ENCODE measurements around the gene RAI1.

RAI1 gene

DNA sequence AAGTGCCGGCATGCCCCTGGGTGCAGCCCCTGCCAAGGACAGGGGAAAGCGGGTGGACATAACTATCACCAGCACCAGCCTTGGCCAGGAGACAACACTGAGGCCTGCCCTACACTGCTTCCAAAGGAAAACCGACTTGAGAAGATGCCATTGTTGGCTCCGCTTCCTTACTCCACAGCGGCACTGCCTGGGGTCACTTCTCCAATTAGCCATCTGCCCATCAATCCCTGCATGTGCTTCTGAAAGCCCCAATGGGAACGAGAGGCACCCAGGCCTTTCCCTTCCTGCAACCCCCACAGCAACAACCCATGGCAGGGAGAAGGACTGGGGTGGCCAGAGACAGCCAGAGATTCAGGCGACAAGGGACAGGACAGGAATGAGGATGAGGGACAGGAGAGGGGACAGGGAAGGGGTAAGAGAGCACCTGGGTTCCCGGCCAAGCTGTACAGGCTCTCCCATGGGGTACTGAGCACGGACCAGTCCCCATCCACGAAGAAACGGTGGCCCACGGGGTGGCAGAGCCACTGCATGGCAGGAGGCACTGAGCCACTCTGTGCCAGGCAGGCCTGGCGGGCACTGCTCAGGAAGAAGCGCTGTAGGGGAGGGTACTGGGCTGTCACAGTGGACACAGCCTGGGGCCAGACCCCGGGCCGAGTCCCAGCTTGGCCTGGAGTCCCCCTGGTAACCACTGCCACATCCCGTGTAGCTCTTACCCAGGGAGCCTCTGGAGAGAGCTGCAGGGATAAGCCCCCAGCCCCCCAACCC, 134.4 kb downstream of the RAI1 start:
- peak; percentile 56 for DNase-seq (ENCODE audit: low spot score)

- DNase-seq (ENCODE audit: low spot score): no peak
These were observed 135.1 kb downstream of the RAI1 start for GRCh38 chr17:17816240-17816814.

GRCh38 chr17:17816831-17817551, 135.7 kb downstream of the RAI1 start:
- no peak for DNase-seq (ENCODE audit: low spot score)

DNA sequence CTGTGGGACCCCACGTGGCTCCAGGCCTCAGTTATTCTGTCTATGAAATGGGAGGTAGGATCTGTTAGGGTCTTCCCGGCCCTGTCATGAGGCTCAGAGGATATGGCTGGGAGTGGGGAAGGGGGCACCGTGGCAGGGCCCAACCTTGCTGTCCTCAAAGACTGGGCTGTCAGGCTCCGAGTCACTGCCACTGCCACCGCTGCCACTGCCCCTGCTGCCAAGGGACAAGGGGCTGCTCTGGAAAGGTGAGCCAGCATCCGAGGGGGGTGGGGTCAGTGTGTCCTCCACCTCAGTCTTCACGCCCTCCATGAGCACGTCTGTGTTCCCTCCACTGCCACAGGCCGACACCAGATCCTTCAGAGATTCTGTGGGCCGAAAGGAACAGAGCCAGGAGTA, 136.3 kb downstream of the RAI1 start:
- no peak for DNase-seq (ENCODE audit: low spot score)

GRCh38 chr17:17818088-17818526, 136.8 kb downstream of the RAI1 start:
- no peak for DNase-seq (ENCODE audit: low spot score)

DNA sequence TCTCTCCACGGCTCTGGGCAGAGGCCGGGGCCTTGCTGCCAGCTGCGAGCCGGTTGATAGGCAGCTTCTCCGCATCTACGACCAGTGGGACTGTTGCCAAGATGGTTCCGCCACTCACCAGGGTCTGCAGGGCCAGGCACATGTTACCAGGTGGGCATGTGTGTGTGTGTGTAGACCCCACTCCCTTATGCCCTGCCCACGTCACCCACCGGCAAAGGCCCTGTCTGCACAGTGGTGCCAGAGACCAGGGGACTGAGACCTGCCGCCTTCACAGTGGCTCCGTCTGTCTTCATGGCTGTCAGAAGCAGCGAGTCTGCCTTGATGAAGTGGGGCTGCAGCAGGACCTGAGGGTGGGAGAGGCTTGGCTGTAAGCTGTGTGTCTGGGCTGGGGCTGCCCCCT, 137.9 kb downstream of the RAI1 start:
- no peak for DNase-seq (ENCODE audit: low spot score)

DNA sequence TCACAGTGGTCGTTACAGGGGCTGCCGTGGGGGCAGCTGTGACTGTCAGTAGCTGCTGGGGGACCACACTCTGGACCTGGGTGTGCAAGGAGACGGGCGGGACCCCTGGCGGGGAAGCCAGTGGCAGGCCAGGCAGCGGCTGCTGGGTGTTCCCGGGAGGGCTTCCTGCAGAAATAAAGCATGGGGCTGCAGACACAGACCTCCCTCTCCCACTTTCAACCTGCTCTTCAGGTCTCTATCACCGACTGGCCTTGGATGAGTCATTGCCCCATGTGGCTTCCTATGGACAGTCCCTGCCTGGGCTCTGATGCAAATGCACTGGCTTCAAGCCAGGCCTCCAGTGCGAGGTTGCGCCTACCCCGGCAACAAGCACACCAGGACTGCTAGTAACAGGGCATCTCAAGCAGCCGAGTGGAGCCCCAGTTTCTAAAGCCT, 138.3 kb downstream of the RAI1 start:
- peak; percentile 74 for DNase-seq (ENCODE audit: low spot score)

DNA sequence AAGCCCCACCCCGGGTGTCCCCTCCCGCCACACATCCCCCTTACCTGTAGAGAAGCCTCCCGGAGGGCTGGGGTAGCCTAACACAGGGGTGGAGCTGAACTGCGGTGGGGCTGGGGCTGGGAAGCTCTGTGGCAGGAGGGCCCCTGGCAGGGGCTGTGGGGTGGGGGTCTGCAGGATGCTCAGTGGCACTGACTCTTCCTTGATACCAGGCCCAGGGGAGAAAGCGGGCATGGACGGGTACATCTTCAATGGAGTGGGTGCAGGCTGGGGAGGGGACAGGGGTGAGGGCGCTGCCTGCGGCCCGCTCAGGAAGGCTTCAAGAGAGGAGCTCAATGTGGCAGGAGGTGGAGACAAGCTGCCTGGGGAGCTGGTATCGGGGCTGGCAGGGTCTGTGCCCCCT, 138.8 kb downstream of the RAI1 start:
- DNase-seq (ENCODE audit: low spot score): no peak

GRCh38 chr17:17820463-17821158, 139.4 kb downstream of the RAI1 start:
- peak; percentile 70 for DNase-seq (ENCODE audit: low spot score)

DNA sequence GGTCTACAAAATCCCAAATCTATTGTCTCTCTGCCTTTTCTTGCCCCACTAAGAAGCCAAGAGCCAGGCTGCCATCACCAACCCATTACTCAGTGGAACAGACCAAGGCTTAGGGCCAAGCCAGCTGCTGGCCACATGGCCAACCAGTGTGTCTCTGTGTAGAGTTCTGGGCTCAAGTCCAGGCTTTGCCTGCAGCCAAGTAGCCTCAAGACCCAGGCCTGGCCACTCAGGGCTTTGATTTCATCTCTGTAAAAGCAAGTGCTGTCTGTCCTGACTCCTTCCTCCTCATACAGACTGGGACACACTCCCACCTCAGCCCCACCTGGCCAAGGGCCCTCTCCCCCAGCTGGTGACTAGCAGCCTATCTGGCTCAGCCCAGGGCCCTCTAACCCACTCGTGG, 140.9 kb downstream of the RAI1 start:
- peak; percentile 98 for DNase-seq (ENCODE audit: low spot score)

GRCh38 chr17:17822616-17823015, 141.4 kb downstream of the RAI1 start:
- DNase-seq (ENCODE audit: low spot score): no peak

DNA sequence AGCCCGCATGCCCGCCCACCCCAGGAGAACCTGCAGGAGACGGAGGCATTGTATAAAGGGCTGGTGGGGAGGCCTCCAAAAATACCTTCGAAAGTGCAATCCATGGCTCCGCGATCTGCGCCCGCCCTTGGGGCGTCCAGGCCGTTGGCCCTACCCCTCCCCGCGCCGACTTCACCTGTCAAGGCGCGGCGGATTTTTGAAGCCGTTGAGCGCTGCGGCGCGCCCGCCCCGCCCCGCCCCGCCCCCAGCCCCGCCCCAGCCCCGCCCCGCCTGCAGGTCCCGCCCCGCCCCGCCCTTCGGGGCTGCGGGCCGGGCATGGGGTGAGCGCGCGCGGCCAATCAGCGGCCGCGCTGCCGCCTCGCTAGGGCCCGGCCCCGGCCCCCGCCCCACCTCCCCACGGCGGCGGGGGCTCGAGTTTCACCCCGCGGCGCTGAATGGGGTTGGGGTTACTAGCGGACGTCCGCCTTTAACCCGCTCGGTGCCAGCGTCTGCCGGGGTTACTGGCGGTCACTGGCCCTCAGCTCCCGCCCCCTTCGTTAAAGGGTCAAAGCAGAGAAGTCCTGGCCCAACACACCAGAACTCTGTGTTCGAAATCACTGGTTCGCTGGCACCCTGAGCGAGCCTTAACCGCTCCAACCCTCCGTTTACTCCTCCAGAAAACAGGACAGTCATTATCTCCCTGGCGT, 142.3 kb downstream of the RAI1 start:
- DNase-seq (ENCODE audit: low spot score): peak; percentile 91

DNA sequence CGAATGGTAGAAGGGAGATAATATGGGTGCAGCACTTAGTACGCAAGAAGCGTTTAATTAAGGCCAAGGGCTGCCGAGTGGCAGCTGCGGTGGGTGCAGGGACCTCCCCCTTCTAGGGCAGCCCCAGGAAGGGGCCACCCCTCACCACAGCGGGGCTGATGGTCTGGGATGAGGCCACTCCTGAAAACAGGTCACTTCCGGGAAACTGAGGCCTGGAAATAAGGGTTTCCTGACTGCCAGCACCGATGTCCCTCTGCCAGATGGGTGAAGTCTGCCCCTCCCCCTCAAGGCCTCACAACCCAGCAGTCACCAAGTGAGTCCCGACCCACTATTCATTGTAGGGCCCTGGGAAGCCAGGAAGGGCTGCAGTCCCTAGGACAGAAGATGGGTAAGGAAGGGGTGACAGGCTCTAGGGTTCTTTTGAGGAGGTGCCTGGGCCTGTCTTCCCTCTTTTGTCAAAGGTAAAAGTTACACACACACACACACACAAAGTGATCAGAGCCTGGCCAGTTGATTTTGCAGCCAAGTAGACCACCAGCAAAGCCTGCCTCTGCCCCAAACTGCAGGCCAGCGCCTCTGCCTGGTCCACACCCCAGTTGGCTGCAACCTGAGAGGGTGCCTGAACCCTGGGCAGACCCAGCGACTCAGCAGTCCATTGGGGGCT, 143.0 kb downstream of the RAI1 start:
- DNase-seq (ENCODE audit: low spot score): peak; percentile 48

- no peak for DNase-seq (ENCODE audit: low spot score)
These were observed 143.7 kb downstream of the RAI1 start for GRCh38 chr17:17824783-17825614.

DNA sequence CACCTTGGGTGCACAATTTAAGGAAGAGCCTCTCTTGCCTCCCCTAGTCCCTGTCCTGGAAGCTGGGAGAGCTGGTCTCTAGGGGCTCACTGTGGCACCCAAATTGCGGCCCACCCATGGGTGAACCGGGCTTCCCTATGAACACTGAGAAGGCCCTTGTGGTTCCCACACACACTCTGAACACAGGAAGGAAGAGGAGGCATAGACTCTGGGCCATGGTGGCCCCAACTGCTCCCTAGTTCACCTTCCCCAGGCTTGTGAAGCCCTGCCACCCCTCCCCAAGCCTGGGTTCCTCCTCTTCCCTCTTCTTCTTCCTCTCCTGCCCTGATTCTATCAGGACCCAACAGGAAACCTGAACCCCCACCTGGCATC, 145.1 kb downstream of the RAI1 start:
- DNase-seq (ENCODE audit: low spot score): no peak

- DNase-seq (ENCODE audit: low spot score): no peak
These were observed 145.9 kb downstream of the RAI1 start for GRCh38 chr17:17826942-17827785.

- DNase-seq (ENCODE audit: low spot score): no peak
These were observed 146.8 kb downstream of the RAI1 start for GRCh38 chr17:17827826-17828621.

GRCh38 chr17:17830269-17830567, 149.0 kb downstream of the RAI1 start:
- DNase-seq (ENCODE audit: low spot score): no peak

GRCh38 chr17:17830740-17831207, 149.5 kb downstream of the RAI1 start:
- no peak for DNase-seq (ENCODE audit: low spot score)

All from pons (tissue), 1 donor.